IMR-90 (cell line): ENCODE data around the gene TMEM208. TPM values are rescaled to one million over a fixed set of nuclear protein-coding genes. Genes with fewer than 3 reads are reported as not detected.

Source experiments
- ATAC-seq: fragments of 200-7000 bp; cut with Tn5 transposase; 2 replicates; pipeline ENCODE4 v1.9.1; 2020; ENCODE audit warnings: low read depth, mild to moderate bottlenecking, moderate library complexity
- BruUV-seq: library from RNA; stranded (reverse); fragments of 400-500 nt; replicated peaks from 2 replicates; lab custom pipeline; 2021; lab: Mats Ljungman, UMichigan
- CTCF ChIA-PET: fragments of 300-600 bp; formaldehyde crosslinking; extraction: SDS; loops from one replicate; lab custom pipeline; 2021; ENCODE audit warnings: antibody characterized with exemption; lab: Yijun Ruan, JAX
- POLR2A ChIA-PET: fragments of 300-600 bp; sonication (Branson Sonifier 250); formaldehyde crosslinking; loops from one replicate; lab custom pipeline; 2022; ENCODE audit warnings: antibody characterized with exemption; ENCODE audit not compliant: unreplicated experiment; lab: Charles Lee
- DNase-seq: peaks from one replicate; pipeline ENCODE4 v3.0.0; 2013
- H2AFZ ChIP-seq: replicated peaks from 2 replicates; pipeline ENCODE3; 2013; ENCODE audit warnings: low read length, mild to moderate bottlenecking; ENCODE audit not compliant: poor library complexity
- H2AK5ac ChIP-seq: 2 replicates; pipeline ENCODE4 v1.6.1; 2013; ENCODE audit warnings: low read depth, low read length, inconsistent platforms
- H2AK9ac ChIP-seq: replicated peaks from 2 replicates; pipeline ENCODE3; 2013; ENCODE audit warnings: mild to moderate bottlenecking, low read depth, low read length, moderate library complexity; ENCODE audit not compliant: poor library complexity
- H2BK120ac ChIP-seq: 2 replicates; pipeline ENCODE4 v1.6.1; 2013; ENCODE audit warnings: low read depth, low read length, inconsistent platforms
- H2BK15ac ChIP-seq: 3 replicates; pipeline ENCODE4 v1.6.1; 2013; ENCODE audit warnings: low read depth, low read length, inconsistent platforms
- H2BK20ac ChIP-seq: 2 replicates; pipeline ENCODE4 v1.6.1; 2013; ENCODE audit warnings: low read depth, mild to moderate bottlenecking, inconsistent platforms, low read length, moderate library complexity
- H2BK5ac ChIP-seq: 2 replicates; pipeline ENCODE4 v1.6.1; 2013; ENCODE audit warnings: mild to moderate bottlenecking, low read depth, low read length, inconsistent platforms; ENCODE audit not compliant: poor library complexity, severe bottlenecking
- H3K14ac ChIP-seq: replicated peaks from 2 replicates; pipeline ENCODE4 v1.6.1; 2013; ENCODE audit warnings: low read depth, low read length, inconsistent platforms
- H3K18ac ChIP-seq: 2 replicates; pipeline ENCODE4 v1.6.1; 2013; ENCODE audit warnings: low read depth, low read length, control low read depth
- H3K23ac ChIP-seq: 2 replicates; pipeline ENCODE4 v1.6.1; 2013; ENCODE audit warnings: low read depth, low read length, inconsistent platforms
- H3K27ac ChIP-seq: 2 replicates; pipeline ENCODE4 v1.5.1; 2013; ENCODE audit warnings: mild to moderate bottlenecking, control low read depth, low read length; ENCODE audit not compliant: insufficient read depth
- H3K27me3 ChIP-seq: 2 replicates; pipeline ENCODE4 v1.6.1; 2013; ENCODE audit warnings: low read length; ENCODE audit not compliant: control insufficient read depth, insufficient read depth
- H3K36me3 ChIP-seq: 2 replicates; pipeline ENCODE4 v1.6.1; 2013; ENCODE audit warnings: low read length, mixed read lengths; ENCODE audit not compliant: control insufficient read depth, insufficient read depth
- H3K4ac ChIP-seq: 2 replicates; pipeline ENCODE4 v1.6.1; 2013; ENCODE audit warnings: low read depth, low read length, inconsistent platforms
- H3K4me1 ChIP-seq: 2 replicates; pipeline ENCODE4 v1.6.1; 2013; ENCODE audit warnings: low read length, mixed read lengths; ENCODE audit not compliant: control insufficient read depth, insufficient read depth
- H3K4me2 ChIP-seq: 2 replicates; pipeline ENCODE4 v1.6.1; 2013; ENCODE audit warnings: low read depth, mild to moderate bottlenecking, control low read depth, low read length, moderate library complexity
- H3K4me3 ChIP-seq: 2 replicates; pipeline ENCODE4 v1.5.1; 2013; ENCODE audit warnings: low read depth, mild to moderate bottlenecking, control low read depth, low read length, moderate library complexity; ENCODE audit not compliant: insufficient read depth
- H3K56ac ChIP-seq: 2 replicates; pipeline ENCODE4 v1.6.1; 2013; ENCODE audit warnings: low read length, inconsistent platforms; ENCODE audit not compliant: insufficient read depth; ENCODE audit errors: extremely low read depth
- H3K79me1 ChIP-seq, 2 experiments: 2 replicates each; pipeline ENCODE4 v1.6.1; 2013; ENCODE audit warnings: low read length in 2 of 2, inconsistent platforms in 1 of 2, low read depth in 1 of 2
- H3K9ac ChIP-seq: 2 replicates; pipeline ENCODE4 v1.6.1; 2013; ENCODE audit warnings: low read depth, low read length, control low read depth
- H3K9me1 ChIP-seq: 2 replicates; pipeline ENCODE4 v1.6.1; 2013; ENCODE audit warnings: low read length, inconsistent platforms; ENCODE audit not compliant: insufficient read depth
- H3K9me3 ChIP-seq: 2 replicates; pipeline ENCODE4 v1.6.1; 2013; ENCODE audit warnings: low read length; ENCODE audit not compliant: control insufficient read depth, insufficient read depth
- H4K20me1 ChIP-seq: 2 replicates; pipeline ENCODE4 v1.6.1; 2013; ENCODE audit warnings: low read length, inconsistent platforms; ENCODE audit not compliant: insufficient read depth
- H4K5ac ChIP-seq: 2 replicates; pipeline ENCODE4 v1.6.1; 2013; ENCODE audit warnings: mild to moderate bottlenecking, low read depth, low read length, control low read depth
- H4K8ac ChIP-seq, 2 experiments: 2 replicates each; pipeline ENCODE4 v1.6.1; 2013; ENCODE audit warnings: low read depth in 2 of 2, low read length in 2 of 2, control low read depth in 1 of 2, inconsistent platforms in 1 of 2
- H4K91ac ChIP-seq: 2 replicates; pipeline ENCODE4 v1.6.1; 2013; ENCODE audit warnings: low read depth, low read length, inconsistent platforms; ENCODE audit not compliant: insufficient read depth
- BHLHE40 ChIP-seq: fragments of 150-350 bp; IDR thresholded peaks from 2 replicates; pipeline ENCODE4 v1.6.1; 2016; ENCODE audit warnings: mild to moderate bottlenecking, low read depth, low read length
- CEBPB ChIP-seq: IDR thresholded peaks from 2 replicates; pipeline ENCODE4 v1.6.1; 2012; ENCODE audit warnings: low read depth, low read length, improper control_type of control experiment
- CHD1 ChIP-seq: IDR thresholded peaks from 2 replicates; pipeline ENCODE4 v1.6.1; 2012; ENCODE audit warnings: low read depth, low read length, improper control_type of control experiment
- FOS ChIP-seq: fragments of 150-350 bp; IDR thresholded peaks from 2 replicates; pipeline ENCODE4 v1.6.1; 2016; ENCODE audit warnings: low read depth, low read length
- MAFK ChIP-seq: IDR thresholded peaks from 2 replicates; pipeline ENCODE4 v1.6.1; 2012; ENCODE audit warnings: low read depth, low read length, improper control_type of control experiment
- MAZ ChIP-seq: IDR thresholded peaks from 2 replicates; pipeline ENCODE4 v1.6.1; 2012; ENCODE audit warnings: low read depth, mild to moderate bottlenecking, low read length, improper control_type of control experiment, moderate library complexity, borderline replicate concordance
- MXI1 ChIP-seq: IDR thresholded peaks from 2 replicates; pipeline ENCODE4 v1.6.1; 2012; ENCODE audit warnings: low read depth, mild to moderate bottlenecking, low read length, moderate library complexity, borderline replicate concordance
- NFE2L2 ChIP-seq: fragments of 150-350 bp; IDR thresholded peaks from 2 replicates; pipeline ENCODE4 v1.6.1; 2016; ENCODE audit warnings: low read depth, mild to moderate bottlenecking, low read length
- POLR2A ChIP-seq: IDR thresholded peaks from 2 replicates; pipeline ENCODE4 v1.6.1; 2012; ENCODE audit warnings: mild to moderate bottlenecking, low read depth, low read length
- RAD21 ChIP-seq: IDR thresholded peaks from 2 replicates; pipeline ENCODE4 v1.6.1; 2012; ENCODE audit warnings: low read length, improper control_type of control experiment
- RCOR1 ChIP-seq: IDR thresholded peaks from 2 replicates; pipeline ENCODE4 v1.6.1; 2012; ENCODE audit warnings: mild to moderate bottlenecking, low read length, improper control_type of control experiment; ENCODE audit not compliant: insufficient replicate concordance
- RFX5 ChIP-seq: IDR thresholded peaks from 2 replicates; pipeline ENCODE4 v1.8.0; 2012; ENCODE audit warnings: low read depth, mild to moderate bottlenecking, low read length, moderate library complexity
- SMC3 ChIP-seq: fragments of 150-350 bp; IDR thresholded peaks from 2 replicates; pipeline ENCODE4 v1.6.1; 2016; ENCODE audit warnings: low read depth, mild to moderate bottlenecking, antibody characterized with exemption, low read length, moderate library complexity
- WGBS, 2 experiments: methylation state at CpG; one replicate each; pipeline versions ENCODE4 v1.1.5 to v1.1.7; 2013; ENCODE audit warnings: missing lambda C conversion rate in 2 of 2; ENCODE audit not compliant: insufficient read length in 1 of 2; ENCODE audit errors: extremely low coverage in 2 of 2; 5-methylcytosine and 5-hydroxymethylcytosine counted together
- dilution Hi-C: fragments of 300-500 bp; cut with HindIII; formaldehyde crosslinking; loops from one replicate; pipeline ENCODE4 v1.14.3; 2018; ENCODE audit warnings: low sequenced_read_pairs; ENCODE audit not compliant: unreplicated experiment
- in situ Hi-C: fragments of 300-500 bp; cut with MboI; formaldehyde crosslinking; loops from 3 replicates; pipeline ENCODE4 v1.14.3; 2019; ENCODE audit warnings: low sequenced_read_pairs, inconsistent platforms, mixed read lengths
- intact Hi-C: fragments of 100-400 bp; cut with micrococcal nuclease; formaldehyde crosslinking; loops from 2 replicates; pipeline ENCODE4 v1.10.0; 2022
- polyA plus RNA-seq, 3 experiments: library from polyadenylated mRNA; depleted of rRNA; stranded (reverse); fragments of >200 nt; gene quantifications; 2 replicates each; pipeline ENCODE4 v1.2.3, GENCODE V29; 2012; ENCODE audit warnings: low replicate concordance in 1 of 3
- total RNA-seq: library from RNA; depleted of rRNA; stranded (reverse); fragments of >200 nt; gene quantifications from 2 replicates; pipeline ENCODE4 v1.2.3, GENCODE V29; 2012
- TF ChIP-seq, protein P1 (sequence below): fragments of 150-350 bp; IDR thresholded peaks from 2 replicates; pipeline ENCODE4 v1.6.1; 2017; ENCODE audit warnings: mild to moderate bottlenecking, antibody characterized with exemption, low read length, low read depth
- TF ChIP-seq, protein P2 (sequence below): conservative IDR thresholded peaks from 2 replicates; pipeline ENCODE4 v1.5.1; 2012; ENCODE audit warnings: mild to moderate bottlenecking, low read depth, low read length, improper control_type of control experiment
- TF ChIP-seq, protein P3 (sequence below): fragments of 150-350 bp; IDR thresholded peaks from 2 replicates; pipeline ENCODE4 v1.6.1; 2016; ENCODE audit warnings: low read depth, mild to moderate bottlenecking, low read length, moderate library complexity, borderline replicate concordance

TMEM208 gene
- total and polyA plus RNA-seq, 2 of the 4 experiments (the other 2 are of a cell fraction) = 65.6 to 66.5 TPM

DNA sequence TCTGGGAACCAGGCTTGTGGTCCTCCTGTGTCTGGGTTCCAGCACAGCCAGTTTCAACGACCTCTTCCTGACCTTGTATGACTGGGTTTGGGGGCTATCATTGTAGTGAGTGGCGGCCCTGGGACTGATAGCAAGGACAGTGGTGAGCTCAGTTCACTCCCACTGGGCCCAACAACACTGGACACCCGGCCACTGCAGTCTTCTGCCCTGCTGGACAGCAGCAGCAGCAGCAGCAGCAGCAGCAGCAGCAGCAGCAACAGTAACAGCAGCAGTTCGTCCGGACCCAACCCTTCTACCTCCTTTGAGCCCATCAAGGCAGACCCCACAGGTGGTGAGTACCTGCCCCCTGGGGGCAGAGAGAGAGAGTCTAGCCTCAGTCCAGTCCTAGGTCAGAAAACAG is 31.3 kb upstream of the TMEM208 start:
- Histone ChIP-seq H2AK5ac (no peak overlapping the region), H3K27me3 (no peaks in the 10 kb centered on the region), H4K5ac (no peak overlapping the region), H2BK5ac (no peak overlapping the region), H2BK120ac (no peak overlapping the region), H3K4me1 (peaks cover 11% of the 10 kb centered on the region), H4K20me1 (peaks cover 34% of the 10 kb centered on the region), H4K91ac (no peak overlapping the region), H2BK20ac (no peak overlapping the region), H2AFZ (no peak overlapping the region), H3K23ac (no peak overlapping the region), H2BK15ac (no peak overlapping the region), H3K9ac (no peak overlapping the region), H4K8ac (no peak overlapping the region), H3K36me3 (peaks cover 55% of the 10 kb centered on the region), H3K4me3 (no peak overlapping the region), H2AK9ac (no peak overlapping the region), H3K4ac (no peak overlapping the region), H3K14ac (no peak overlapping the region), H3K27ac (no peak overlapping the region), H3K79me1 (peaks cover 25 to 54% of the 10 kb centered on the region in 2 experiments), H3K9me3 (no peaks in the 10 kb centered on the region), H3K4me2 (no peak overlapping the region), H3K9me1 (peaks cover 18% of the 10 kb centered on the region), H3K56ac (no peak overlapping the region), H3K18ac (no peak overlapping the region)
- 80% methylated on average over 1 of the region's 5 CpGs; no CpG with 5 or more reads in 1 of the 2 experiments for WGBS, 2 experiments
- in situ Hi-C loops (no loop called here), dilution Hi-C loops (no loop called here), intact Hi-C loops (no loop called here)
- ChIA-PET POLR2A (no interaction called here), CTCF (no interaction called here)
- ATAC-seq = no peak
- TF ChIP-seq MXI1 (no peak), MAZ (no peak), SMC3 (no peak), RFX5 (no peak), FOS (no peak), RCOR1 (no peak), POLR2A (no peak), NFE2L2 (no peak), MAFK (no peak), RAD21 (no peak), BHLHE40 (no peak), CHD1 (no peak), CEBPB (no peak)
- TF ChIP-seq, protein P1, sequence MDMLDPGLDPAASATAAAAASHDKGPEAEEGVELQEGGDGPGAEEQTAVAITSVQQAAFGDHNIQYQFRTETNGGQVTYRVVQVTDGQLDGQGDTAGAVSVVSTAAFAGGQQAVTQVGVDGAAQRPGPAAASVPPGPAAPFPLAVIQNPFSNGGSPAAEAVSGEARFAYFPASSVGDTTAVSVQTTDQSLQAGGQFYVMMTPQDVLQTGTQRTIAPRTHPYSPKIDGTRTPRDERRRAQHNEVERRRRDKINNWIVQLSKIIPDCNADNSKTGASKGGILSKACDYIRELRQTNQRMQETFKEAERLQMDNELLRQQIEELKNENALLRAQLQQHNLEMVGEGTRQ = no peak
- TF ChIP-seq, protein P2, sequence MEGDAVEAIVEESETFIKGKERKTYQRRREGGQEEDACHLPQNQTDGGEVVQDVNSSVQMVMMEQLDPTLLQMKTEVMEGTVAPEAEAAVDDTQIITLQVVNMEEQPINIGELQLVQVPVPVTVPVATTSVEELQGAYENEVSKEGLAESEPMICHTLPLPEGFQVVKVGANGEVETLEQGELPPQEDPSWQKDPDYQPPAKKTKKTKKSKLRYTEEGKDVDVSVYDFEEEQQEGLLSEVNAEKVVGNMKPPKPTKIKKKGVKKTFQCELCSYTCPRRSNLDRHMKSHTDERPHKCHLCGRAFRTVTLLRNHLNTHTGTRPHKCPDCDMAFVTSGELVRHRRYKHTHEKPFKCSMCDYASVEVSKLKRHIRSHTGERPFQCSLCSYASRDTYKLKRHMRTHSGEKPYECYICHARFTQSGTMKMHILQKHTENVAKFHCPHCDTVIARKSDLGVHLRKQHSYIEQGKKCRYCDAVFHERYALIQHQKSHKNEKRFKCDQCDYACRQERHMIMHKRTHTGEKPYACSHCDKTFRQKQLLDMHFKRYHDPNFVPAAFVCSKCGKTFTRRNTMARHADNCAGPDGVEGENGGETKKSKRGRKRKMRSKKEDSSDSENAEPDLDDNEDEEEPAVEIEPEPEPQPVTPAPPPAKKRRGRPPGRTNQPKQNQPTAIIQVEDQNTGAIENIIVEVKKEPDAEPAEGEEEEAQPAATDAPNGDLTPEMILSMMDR = no peak
- TF ChIP-seq, protein P3, sequence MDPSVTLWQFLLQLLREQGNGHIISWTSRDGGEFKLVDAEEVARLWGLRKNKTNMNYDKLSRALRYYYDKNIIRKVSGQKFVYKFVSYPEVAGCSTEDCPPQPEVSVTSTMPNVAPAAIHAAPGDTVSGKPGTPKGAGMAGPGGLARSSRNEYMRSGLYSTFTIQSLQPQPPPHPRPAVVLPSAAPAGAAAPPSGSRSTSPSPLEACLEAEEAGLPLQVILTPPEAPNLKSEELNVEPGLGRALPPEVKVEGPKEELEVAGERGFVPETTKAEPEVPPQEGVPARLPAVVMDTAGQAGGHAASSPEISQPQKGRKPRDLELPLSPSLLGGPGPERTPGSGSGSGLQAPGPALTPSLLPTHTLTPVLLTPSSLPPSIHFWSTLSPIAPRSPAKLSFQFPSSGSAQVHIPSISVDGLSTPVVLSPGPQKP = no peak
- no TSS peak for BruUV-seq
- DNase-seq = no peak
